Osteoblast (primary cell): Measurements from ENCODE around the gene CASP7. TPM values are rescaled to one million over a fixed set of nuclear protein-coding genes. Genes with fewer than 3 reads are reported as not detected.

Source experiments
- DNase-seq: peaks from one replicate; pipeline ENCODE4 v3.0.0; 2011; ENCODE audit warnings: low spot score, mixed read lengths; ENCODE audit not compliant: insufficient read length; ENCODE audit errors: missing footprints
- H2AFZ ChIP-seq: 2 replicates; pipeline ENCODE4 v1.6.0; 2011; ENCODE audit warnings: mild to moderate bottlenecking, low read length
- H3K27ac ChIP-seq: 2 replicates; pipeline ENCODE4 v1.5.1; 2011; ENCODE audit warnings: mild to moderate bottlenecking, low read depth, low read length, moderate library complexity
- H3K27me3 ChIP-seq: 2 replicates; pipeline ENCODE4 v1.6.0; 2012; ENCODE audit warnings: mild to moderate bottlenecking, control low read depth, inconsistent platforms, low read length, moderate library complexity; ENCODE audit not compliant: insufficient read depth
- H3K36me3 ChIP-seq: 2 replicates; pipeline ENCODE4 v1.5.1; 2011; ENCODE audit warnings: mild to moderate bottlenecking, low read length, control low read depth, moderate library complexity; ENCODE audit not compliant: insufficient read depth
- H3K4me1 ChIP-seq: 2 replicates; pipeline ENCODE4 v1.5.1; 2011; ENCODE audit warnings: mild to moderate bottlenecking, low read length, control low read depth, moderate library complexity; ENCODE audit not compliant: insufficient read depth
- H3K4me2 ChIP-seq: 2 replicates; pipeline ENCODE4 v1.6.0; 2011; ENCODE audit warnings: mild to moderate bottlenecking, low read length; ENCODE audit not compliant: insufficient read depth
- H3K4me3 ChIP-seq: fragments of 200-600 bp; sonication (generic); 3 replicates; pipeline ENCODE4 v1.5.1; 2012; ENCODE audit warnings: mild to moderate bottlenecking, low read length, inconsistent platforms; ENCODE audit not compliant: insufficient read depth
- H3K79me2 ChIP-seq: 2 replicates; pipeline ENCODE4 v1.6.0; 2012; ENCODE audit warnings: mild to moderate bottlenecking, low read length, control low read depth, inconsistent platforms; ENCODE audit not compliant: insufficient read depth
- H3K9me3 ChIP-seq: 2 replicates; pipeline ENCODE4 v1.5.1; 2011; ENCODE audit warnings: low read depth, low read length, control low read depth
- H4K20me1 ChIP-seq: 2 replicates; pipeline ENCODE4 v1.6.0; 2012; ENCODE audit warnings: mild to moderate bottlenecking, low read length, control low read depth; ENCODE audit not compliant: insufficient read depth
- CTCF ChIP-seq: IDR thresholded peaks from 2 replicates; pipeline ENCODE4 v1.5.1; 2011; ENCODE audit warnings: mild to moderate bottlenecking, low read depth, low read length, moderate library complexity; ENCODE audit errors: extremely low read depth
- total RNA-seq: library from RNA; depleted of rRNA; stranded (reverse); fragments of >200 nt; gene quantifications from 2 replicates; pipeline ENCODE4 v1.2.3, GENCODE V29; 2012

The CASP7 gene
- total RNA-seq, 1 donor: 21.7 TPM

GRCh38 chr10:113709221-113709838 lies 29.6 kb downstream of the CASP7 start:
- TF ChIP-seq CTCF: no peak
- no peak overlapping the region for H3K4me3 ChIP-seq
- peak overlapping the region; percentile 9 for H3K4me2 ChIP-seq
- peak; percentile 82 for DNase-seq
- no peaks in the 10 kb centered on the region for H3K79me2 ChIP-seq
- H4K20me1 ChIP-seq: peaks cover 30% of the 10 kb centered on the region
- H3K36me3 ChIP-seq: no peaks in the 10 kb centered on the region
- no peaks in the 10 kb centered on the region for H3K9me3 ChIP-seq
- H3K4me1 ChIP-seq: peaks cover 7% of the 10 kb centered on the region
- H3K27me3 ChIP-seq: no peaks in the 10 kb centered on the region
- H2AFZ ChIP-seq: no peak overlapping the region
- H3K27ac ChIP-seq: peak overlapping the region; percentile 34

GRCh38 chr10:113711142-113711541 lies 31.4 kb downstream of the CASP7 start:
- Histone ChIP-seq H3K4me1 (peaks cover 7% of the 10 kb centered on the region), H3K36me3 (no peaks in the 10 kb centered on the region), H3K4me2 (no peak overlapping the region), H2AFZ (no peak overlapping the region), H3K27ac (no peak overlapping the region), H3K79me2 (no peaks in the 10 kb centered on the region), H3K9me3 (no peaks in the 10 kb centered on the region), H4K20me1 (peaks cover 32% of the 10 kb centered on the region), H3K4me3 (no peak overlapping the region), H3K27me3 (no peaks in the 10 kb centered on the region)
- no peak for DNase-seq
- no peak for TF ChIP-seq CTCF

- Histone ChIP-seq H3K4me1 (peaks cover 7% of the 10 kb centered on the region), H3K36me3 (no peaks in the 10 kb centered on the region), H4K20me1 (peaks cover 32% of the 10 kb centered on the region), H3K4me3 (no peak overlapping the region), H3K4me2 (no peak overlapping the region), H2AFZ (no peak overlapping the region), H3K27ac (no peak overlapping the region), H3K27me3 (no peaks in the 10 kb centered on the region), H3K79me2 (no peaks in the 10 kb centered on the region), H3K9me3 (no peaks in the 10 kb centered on the region)
- DNase-seq: no peak
- TF ChIP-seq CTCF: no peak
Observed at GRCh38 chr10:113712024-113712423, 32.3 kb downstream of the CASP7 start.

- no peak for TF ChIP-seq CTCF
- Histone ChIP-seq H3K4me1 (peaks cover 7% of the 10 kb centered on the region), H3K27me3 (no peaks in the 10 kb centered on the region), H3K4me2 (no peak overlapping the region), H3K27ac (no peak overlapping the region), H3K9me3 (no peaks in the 10 kb centered on the region), H3K4me3 (no peak overlapping the region), H2AFZ (no peak overlapping the region), H3K36me3 (no peaks in the 10 kb centered on the region), H4K20me1 (peaks cover 32% of the 10 kb centered on the region), H3K79me2 (no peaks in the 10 kb centered on the region)
- DNase-seq: no peak
Observed at GRCh38 chr10:113712755-113713639, 33.3 kb downstream of the CASP7 start.
